GM23338 (cell line): Measurements from ENCODE around the gene PP2D1. TPM values are rescaled to one million over a fixed set of nuclear protein-coding genes. Genes with fewer than 3 reads are reported as not detected.
A peak's percentile ranks its signal among the peaks of the same experiment; 100 is the strongest.

Experiments used
- ATAC-seq: fragments of 200-7000 bp; cut with Tn5 transposase; 3 replicates; pipeline ENCODE4 v1.9.1; 2020
- DNase-seq: peaks from one replicate; pipeline ENCODE4 v3.0.0-alpha.2; 2015; ENCODE audit warnings: low spot score
- H2AFZ ChIP-seq: fragments of 200-600 bp; sonication (generic); 2 replicates; pipeline ENCODE4 v1.8.0; 2016; ENCODE audit warnings: antibody characterized with exemption, mild to moderate bottlenecking, moderate library complexity
- H3F3A ChIP-seq: fragments of 200-600 bp; sonication (generic); replicated peaks from 2 replicates; pipeline ENCODE4 v1.8.0; 2017; ENCODE audit warnings: antibody characterized with exemption, mixed run types, low read depth
- H3K27ac ChIP-seq: fragments of 200-600 bp; sonication (generic); 2 replicates; pipeline ENCODE4 v1.6.1; 2016; ENCODE audit warnings: low read depth
- H3K27me3 ChIP-seq: fragments of 200-600 bp; sonication (generic); 2 replicates; pipeline ENCODE4 v1.8.0; 2016; ENCODE audit warnings: mild to moderate bottlenecking, mixed run types, moderate library complexity; ENCODE audit not compliant: insufficient read depth
- H3K36me3 ChIP-seq: fragments of 200-600 bp; sonication (generic); 2 replicates; pipeline ENCODE4 v1.8.0; 2016; ENCODE audit warnings: mild to moderate bottlenecking; ENCODE audit not compliant: insufficient read depth
- H3K4me1 ChIP-seq: fragments of 200-600 bp; sonication (generic); 2 replicates; pipeline ENCODE4 v1.8.0; 2016; ENCODE audit warnings: mild to moderate bottlenecking, moderate library complexity; ENCODE audit not compliant: insufficient read depth
- H3K4me2 ChIP-seq: fragments of 200-600 bp; sonication (generic); 2 replicates; pipeline ENCODE4 v1.7.1; 2017; ENCODE audit warnings: mixed run types
- H3K4me3 ChIP-seq: fragments of 200-600 bp; sonication (generic); 2 replicates; pipeline ENCODE4 v1.6.1; 2016; ENCODE audit warnings: mixed run types
- H3K79me2 ChIP-seq: fragments of 200-600 bp; sonication (generic); replicated peaks from 2 replicates; pipeline ENCODE4 v1.8.0; 2017; ENCODE audit warnings: mild to moderate bottlenecking; ENCODE audit not compliant: insufficient read depth
- H3K9me2 ChIP-seq: fragments of 200-600 bp; sonication (generic); 2 replicates; pipeline ENCODE4 v1.8.0; 2017; ENCODE audit not compliant: insufficient read depth
- H4K20me1 ChIP-seq: fragments of 200-600 bp; sonication (generic); replicated peaks from 2 replicates; pipeline ENCODE4 v1.8.0; 2017; ENCODE audit warnings: mild to moderate bottlenecking; ENCODE audit not compliant: insufficient read depth
- H3K27ac Mint-ChIP-seq: 2 replicates; pipeline ENCODE4 v1.8.0; 2020; ENCODE audit warnings: inconsistent platforms, mild to moderate bottlenecking, moderate library complexity, mixed read lengths
- H3K27me3 Mint-ChIP-seq: 3 replicates; pipeline ENCODE4 v1.8.0; 2022; ENCODE audit warnings: low read depth, mild to moderate bottlenecking, moderate library complexity, mixed read lengths, inconsistent platforms; ENCODE audit not compliant: insufficient read depth, poor library complexity
- H3K36me3 Mint-ChIP-seq: 3 replicates; pipeline ENCODE4 v1.8.0; 2021; ENCODE audit warnings: low read depth, mild to moderate bottlenecking, inconsistent platforms, moderate library complexity, mixed read lengths
- H3K4me1 Mint-ChIP-seq: 3 replicates; pipeline ENCODE4 v1.8.0; 2020; ENCODE audit warnings: mild to moderate bottlenecking, inconsistent platforms, mixed read lengths
- H3K4me3 Mint-ChIP-seq: 3 replicates; pipeline ENCODE4 v1.8.0; 2021; ENCODE audit warnings: moderate library complexity, mild to moderate bottlenecking, inconsistent platforms, mixed read lengths
- H3K9me3 Mint-ChIP-seq: 3 replicates; pipeline ENCODE4 v1.8.0; 2020; ENCODE audit warnings: moderate library complexity, mild to moderate bottlenecking, inconsistent platforms, mixed read lengths
- CREB1 ChIP-seq: fragments of 250-450 bp; sonication (Bioruptor Pico); IDR thresholded peaks from 2 replicates; pipeline ENCODE4 v1.5.0; 2020; ENCODE audit warnings: low read depth, mild to moderate bottlenecking, moderate library complexity
- CTCF ChIP-seq, 2 experiments: fragments of 200-600 bp in 1 of 2; sonication (generic) in 1 of 2; conservative IDR thresholded peaks; 2 replicates each; pipeline versions ENCODE4 v1.5.1 to v1.6.1; 2016 to 2017; ENCODE audit warnings: antibody characterized with exemption in 2 of 2, low read depth in 2 of 2, mild to moderate bottlenecking in 2 of 2, moderate library complexity in 1 of 2
- ETS1 ChIP-seq: IDR thresholded peaks from 2 replicates; pipeline ENCODE4 v1.6.1; 2016; ENCODE audit warnings: antibody characterized with exemption
- EZH2 ChIP-seq: fragments of 200-600 bp; sonication (generic); IDR thresholded peaks from one replicate; pipeline ENCODE4 v1.8.0; 2017; ENCODE audit warnings: antibody characterized with exemption, mild to moderate bottlenecking, low read depth; ENCODE audit not compliant: unreplicated experiment
- EZH2phosphoT487 ChIP-seq: fragments of 200-600 bp; sonication (generic); IDR thresholded peaks from one replicate; pipeline ENCODE4 v1.8.1; 2018; ENCODE audit warnings: antibody characterized with exemption; ENCODE audit not compliant: unreplicated experiment
- JUNB ChIP-seq: IDR thresholded peaks from one replicate; pipeline ENCODE4 v1.6.1; 2016; ENCODE audit warnings: antibody characterized with exemption; ENCODE audit not compliant: unreplicated experiment
- NANOG ChIP-seq: IDR thresholded peaks from 2 replicates; pipeline ENCODE4 v1.6.1; 2016; ENCODE audit warnings: antibody characterized with exemption, borderline replicate concordance
- POLR2AphosphoS5 ChIP-seq: IDR thresholded peaks from 2 replicates; pipeline ENCODE4 v1.6.1; 2016; ENCODE audit warnings: antibody characterized with exemption, low read depth
- REST ChIP-seq: IDR thresholded peaks from one replicate; pipeline ENCODE4 v1.6.1; 2018; ENCODE audit warnings: antibody characterized with exemption; ENCODE audit not compliant: unreplicated experiment
- STAT1 ChIP-seq: IDR thresholded peaks from one replicate; pipeline ENCODE4 v1.6.1; 2016; ENCODE audit warnings: antibody characterized with exemption; ENCODE audit not compliant: unreplicated experiment
- ZNF114 ChIP-seq: fragments of 250-450 bp; sonication (Bioruptor Pico); IDR thresholded peaks from 2 replicates; pipeline ENCODE4 v1.5.0; 2020; ENCODE audit warnings: mild to moderate bottlenecking, moderate library complexity
- ZNF331 ChIP-seq: fragments of 250-450 bp; sonication (Bioruptor Pico); IDR thresholded peaks from 2 replicates; pipeline ENCODE4 v1.5.0; 2020; ENCODE audit warnings: low read depth, mild to moderate bottlenecking, moderate library complexity
- ZNF462 ChIP-seq: fragments of 250-450 bp; sonication (Bioruptor Pico); IDR thresholded peaks from 2 replicates; pipeline ENCODE4 v1.5.0; 2020; ENCODE audit warnings: mild to moderate bottlenecking, moderate library complexity
- polyA plus RNA-seq: library from polyadenylated mRNA; unstranded; fragments of >200 nt; fragmentation: Nextera tagmentation; extraction: Ambion mirVana; gene quantifications from 2 replicates; pipeline ENCODE4 v1.2.1, GENCODE V29; 2016
- total RNA-seq: library from RNA; depleted of rRNA; stranded (reverse); fragments of >200 nt; shearing (Covaris generic); gene quantifications from 2 replicates; pipeline ENCODE4 v1.2.3, GENCODE V29; 2014

The PP2D1 gene
- total and polyA plus RNA-seq, 2 experiments from 2014 or later, result 0.40 TPM; not detected in 1

- Mint-ChIP-seq H3K4me1 (peaks cover 32% of the 10 kb centered on the region), H3K4me3 (peak overlapping the region; percentile 99), H3K27ac (peak overlapping the region; percentile 99; the same call in 1 of the 2 replicates), H3K9me3 (no peaks in the 10 kb centered on the region), H3K27me3 (peaks cover 13% of the 10 kb centered on the region), H3K36me3 (peaks cover 39% of the 10 kb centered on the region)
- H3K27ac ChIP-seq, result peak overlapping the region; percentile 92
- H2AFZ ChIP-seq, result no peak overlapping the region
- TF ChIP-seq CREB1 (CRISPR knock-in tag) (no peak), EZH2phosphoT487 (no peak), ZNF331 (no peak), ZNF114 (CRISPR knock-in tag) (no peak), JUNB (no peak), STAT1 (no peak), ETS1 (no peak), NANOG (no peak), REST (no peak), EZH2 (no peak), CTCF (conservative IDR thresholded peaks at IDR 0.05; ENCODE audit: low read depth in 2 of 2) (no peak), POLR2AphosphoS5 (no peak), ZNF462 (CRISPR knock-in tag) (no peak)
- H3F3A ChIP-seq, result 0 out of 2 replicates have a peak, but pooled peaks cover 5% of the 10 kb centered on the region
- H3K79me2 ChIP-seq, result peaks cover 58% of the 10 kb centered on the region
- ATAC-seq, result no peak
- H4K20me1 ChIP-seq, result peaks cover 25% of the 10 kb centered on the region; the same call in 1 of the 2 replicates
- H3K4me1 ChIP-seq, result peaks cover 31% of the 10 kb centered on the region
- H3K36me3 ChIP-seq, result peaks cover 25% of the 10 kb centered on the region; the same call in 1 of the 2 replicates
- DNase-seq, result no peak
- peak overlapping the region; percentile 78 for H3K4me2 ChIP-seq
- H3K27me3 ChIP-seq, result no peaks in the 10 kb centered on the region
- peak overlapping the region; percentile 67 for H3K4me3 ChIP-seq
- no peaks in the 10 kb centered on the region; the same call in 1 of the 2 replicates for H3K9me2 ChIP-seq
These were observed 63.9 kb downstream of the PP2D1 start for GRCh38 chr3:19948226-19948591.
